Suppressor macrophage treated with lipopolysaccharide for 1 hour (primary cell): ENCODE measurements around the gene KCNQ1OT1.

Source experiments
- DNase-seq, 3 donors: peaks; one replicate each; pipeline ENCODE4 v3.0.0-alpha.2; 2020 to 2022

The KCNQ1OT1 gene

DNA sequence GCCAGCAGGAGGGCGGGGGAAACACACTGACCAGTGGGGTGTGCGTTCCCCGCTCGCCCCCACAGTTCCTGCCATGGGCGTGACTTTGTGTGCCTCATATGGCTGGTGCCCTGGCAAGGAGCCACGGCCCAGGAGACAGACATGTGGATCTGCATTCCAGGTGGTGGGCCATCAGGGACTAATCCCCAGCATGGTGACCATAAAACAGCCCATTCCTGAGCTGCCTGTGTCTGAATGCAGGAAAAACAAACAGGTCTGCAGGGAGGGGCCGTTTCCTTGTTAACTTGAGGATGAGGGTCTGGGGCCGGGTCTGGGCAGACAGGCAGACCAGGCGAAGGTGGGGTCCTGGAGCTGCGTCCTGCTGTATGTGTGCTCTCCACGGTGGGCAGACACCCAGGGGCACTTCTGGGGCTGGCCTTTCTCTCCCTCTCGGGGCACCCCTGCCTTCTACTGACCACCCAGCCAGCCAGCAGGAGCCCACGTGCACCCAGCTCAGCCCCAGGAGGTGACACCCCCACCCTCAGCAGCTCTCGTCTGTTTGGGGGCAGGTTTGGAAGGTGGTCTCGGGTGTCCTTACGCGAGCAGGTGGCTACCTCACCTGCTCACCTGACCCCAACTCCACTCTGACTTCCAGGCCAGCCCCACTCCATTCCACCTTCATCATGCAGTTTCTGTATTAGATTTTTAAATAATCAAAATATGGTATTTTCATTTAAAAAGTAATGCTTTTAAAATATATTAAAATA lies 120.3 kb downstream of the KCNQ1OT1 start:
- DNase-seq, result peak in 2 of 3 donors; percentile 4 to 13

DNA sequence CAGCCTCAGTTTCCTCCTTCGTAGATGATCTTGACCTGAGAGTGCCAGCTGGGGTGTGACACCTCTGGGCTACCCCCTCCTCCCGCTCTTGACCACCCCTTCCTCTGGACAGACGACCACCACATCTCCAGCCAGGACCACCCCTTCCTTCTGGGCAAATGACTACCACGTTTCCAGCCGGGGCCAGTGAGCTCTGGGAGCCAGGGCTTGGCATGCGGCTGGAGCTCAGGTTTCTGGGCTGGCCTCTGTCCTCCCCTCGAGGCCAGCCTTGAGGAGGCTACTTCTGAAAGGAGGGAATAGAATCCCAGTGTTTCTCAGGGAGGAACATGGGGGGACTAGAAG lies 120.9 kb downstream of the KCNQ1OT1 start:
- DNase-seq, result no peak

DNA sequence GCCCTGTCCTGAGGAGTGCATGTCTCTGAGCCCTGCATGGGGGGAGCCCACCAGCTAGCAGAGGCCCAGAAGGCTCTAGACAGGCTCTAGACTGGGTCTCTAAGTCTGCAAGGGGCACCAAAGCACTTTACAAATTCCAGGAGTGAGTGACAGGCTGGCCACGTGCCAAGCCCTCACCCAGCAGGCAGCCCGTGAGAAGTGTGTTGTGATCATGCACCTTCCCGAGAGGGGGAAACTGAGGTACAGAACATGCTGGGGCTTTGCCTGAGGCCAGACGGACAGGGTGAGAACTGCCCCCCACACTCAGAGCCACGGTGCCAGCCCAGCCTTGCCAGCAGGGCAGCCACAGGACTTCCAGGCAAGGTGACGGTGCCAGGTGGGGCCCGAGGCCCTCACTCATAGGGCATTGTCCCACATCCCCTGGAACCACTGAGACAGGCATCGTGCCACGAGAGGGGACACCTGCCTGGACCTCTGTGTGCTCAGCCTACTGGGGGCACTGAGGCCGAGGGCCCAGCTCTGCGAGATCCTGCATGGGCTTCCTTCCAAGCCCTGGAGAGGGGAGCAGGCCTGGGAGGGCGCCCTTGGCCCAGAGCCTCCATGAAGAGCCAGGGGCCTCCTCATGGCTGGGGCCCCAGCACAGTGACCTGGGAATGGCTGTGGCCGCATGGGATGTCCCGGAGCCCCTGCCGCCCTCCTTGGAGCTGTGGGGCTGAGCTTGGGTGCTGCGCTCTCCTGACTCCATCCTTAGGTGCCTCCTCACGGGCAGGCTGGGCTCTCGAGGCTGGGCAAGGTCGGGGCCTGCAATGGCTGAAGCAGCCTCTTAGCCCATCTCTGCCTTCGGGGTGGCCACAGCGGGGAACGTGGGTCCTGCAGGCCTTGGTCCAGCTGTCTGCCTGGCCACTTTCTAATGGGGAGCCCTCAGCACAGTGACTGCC lies 121.5 kb downstream of the KCNQ1OT1 start:
- no peak for DNase-seq

DNA sequence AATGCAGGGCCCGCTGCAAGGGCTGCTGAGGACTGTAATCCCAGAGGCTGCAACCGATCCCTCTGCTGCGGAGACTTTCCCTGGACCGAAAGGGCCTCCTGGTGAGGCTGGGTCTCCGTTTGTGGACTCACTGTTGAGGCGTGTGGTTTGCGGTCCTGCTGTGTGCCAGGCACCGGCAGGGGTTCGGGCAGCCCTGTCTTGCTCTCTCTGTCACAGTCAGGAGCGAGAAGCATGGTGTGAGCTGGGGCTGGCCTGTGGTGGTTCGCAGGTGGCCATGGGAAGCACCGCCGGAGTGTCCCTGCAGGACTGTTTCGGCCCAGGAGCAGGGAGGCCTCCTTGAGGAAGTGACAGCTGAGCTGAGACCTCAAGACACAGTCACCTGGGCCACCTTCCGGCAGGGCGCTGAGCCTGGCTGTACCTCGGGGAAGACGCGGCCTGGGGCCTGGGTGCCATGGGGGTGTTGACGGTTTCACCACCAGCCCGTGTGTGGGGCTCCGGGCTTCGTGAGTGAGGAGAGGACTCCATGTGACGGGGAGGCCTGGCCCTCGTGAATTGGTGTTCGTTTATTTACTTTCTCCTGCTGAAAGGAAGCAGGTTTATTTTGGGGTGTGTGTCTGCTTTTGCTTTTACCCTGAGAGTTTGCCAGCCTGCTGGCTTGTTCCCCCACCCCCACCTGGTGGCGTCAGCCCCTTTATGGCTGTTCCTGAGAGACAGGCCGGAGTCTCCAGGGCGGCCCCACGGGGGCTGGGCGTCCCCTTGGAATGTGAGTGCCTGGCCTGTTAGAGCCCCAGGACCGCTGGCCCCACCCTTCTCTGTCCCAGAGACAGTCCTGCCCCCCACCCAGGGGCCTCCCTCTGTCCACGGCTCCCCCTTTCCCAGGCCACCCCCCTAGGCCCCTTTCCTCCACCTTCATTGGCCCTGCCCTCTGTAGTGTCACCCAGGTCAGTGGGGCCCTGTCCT lies 122.5 kb downstream of the KCNQ1OT1 start:
- no peak for DNase-seq

DNA sequence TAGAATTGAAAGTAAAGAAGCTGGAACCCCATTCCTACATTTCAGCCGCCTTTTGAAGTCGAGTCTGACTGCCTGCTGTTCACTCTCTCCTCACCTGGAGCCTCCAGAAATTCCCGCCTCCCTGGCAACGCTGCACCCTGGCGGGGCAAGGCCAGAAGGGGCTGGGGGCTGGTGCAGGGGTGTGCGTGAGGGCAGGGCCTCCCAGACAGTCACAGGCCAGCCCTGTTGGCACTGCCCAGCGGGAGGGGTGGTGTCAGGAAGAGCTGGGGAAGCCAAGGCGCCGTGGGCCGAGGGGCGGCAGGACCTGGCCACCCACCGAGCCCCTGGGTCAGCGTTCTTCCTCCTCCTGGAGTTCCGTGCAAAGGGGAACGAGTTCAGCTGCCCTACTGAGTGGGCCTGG lies 123.2 kb downstream of the KCNQ1OT1 start:
- DNase-seq, result no peak

DNA sequence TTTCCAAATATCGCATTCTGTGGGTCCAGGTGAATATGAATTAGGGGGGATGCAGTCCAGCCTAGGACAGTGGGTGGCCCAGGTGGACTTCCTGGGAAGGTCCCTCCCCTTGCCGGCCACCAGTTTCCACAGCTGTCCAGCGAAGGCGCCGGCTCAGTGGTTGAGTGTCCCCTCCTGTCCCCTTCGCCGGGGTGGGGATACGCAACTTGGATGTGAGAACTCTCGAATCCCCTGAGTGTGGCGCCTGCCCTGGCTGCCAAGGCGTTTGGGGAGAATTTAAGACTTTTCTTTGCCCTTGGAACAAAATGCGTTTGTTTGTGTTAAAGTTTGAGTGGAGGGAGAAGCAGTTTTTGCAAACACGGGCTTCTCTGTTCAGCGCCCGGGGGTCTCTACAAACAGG lies 123.7 kb downstream of the KCNQ1OT1 start:
- no peak for DNase-seq

DNA sequence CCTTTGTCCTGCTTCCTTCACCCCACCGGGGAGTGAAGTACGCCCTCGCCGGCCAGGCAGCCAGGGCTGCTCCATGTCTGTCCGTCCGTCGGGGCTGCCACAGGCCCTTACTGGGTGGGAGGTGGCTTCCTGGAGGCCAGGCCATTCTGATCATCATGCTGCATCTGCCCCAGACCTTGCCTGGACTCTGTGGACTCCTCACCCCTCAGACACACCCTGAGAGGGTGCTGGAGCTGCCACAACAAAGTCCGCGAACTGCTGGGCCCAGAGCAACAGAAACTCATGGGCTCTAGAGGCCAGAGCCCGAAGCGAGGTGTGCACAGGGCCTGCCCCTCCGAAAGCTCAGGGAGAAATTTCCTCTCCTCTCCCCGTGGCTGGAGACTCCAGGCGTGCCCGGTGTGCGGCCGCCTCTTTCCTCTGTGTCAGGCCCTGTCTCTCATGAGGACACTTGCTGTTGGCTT lies 124.2 kb downstream of the KCNQ1OT1 start:
- DNase-seq, result no peak

DNA sequence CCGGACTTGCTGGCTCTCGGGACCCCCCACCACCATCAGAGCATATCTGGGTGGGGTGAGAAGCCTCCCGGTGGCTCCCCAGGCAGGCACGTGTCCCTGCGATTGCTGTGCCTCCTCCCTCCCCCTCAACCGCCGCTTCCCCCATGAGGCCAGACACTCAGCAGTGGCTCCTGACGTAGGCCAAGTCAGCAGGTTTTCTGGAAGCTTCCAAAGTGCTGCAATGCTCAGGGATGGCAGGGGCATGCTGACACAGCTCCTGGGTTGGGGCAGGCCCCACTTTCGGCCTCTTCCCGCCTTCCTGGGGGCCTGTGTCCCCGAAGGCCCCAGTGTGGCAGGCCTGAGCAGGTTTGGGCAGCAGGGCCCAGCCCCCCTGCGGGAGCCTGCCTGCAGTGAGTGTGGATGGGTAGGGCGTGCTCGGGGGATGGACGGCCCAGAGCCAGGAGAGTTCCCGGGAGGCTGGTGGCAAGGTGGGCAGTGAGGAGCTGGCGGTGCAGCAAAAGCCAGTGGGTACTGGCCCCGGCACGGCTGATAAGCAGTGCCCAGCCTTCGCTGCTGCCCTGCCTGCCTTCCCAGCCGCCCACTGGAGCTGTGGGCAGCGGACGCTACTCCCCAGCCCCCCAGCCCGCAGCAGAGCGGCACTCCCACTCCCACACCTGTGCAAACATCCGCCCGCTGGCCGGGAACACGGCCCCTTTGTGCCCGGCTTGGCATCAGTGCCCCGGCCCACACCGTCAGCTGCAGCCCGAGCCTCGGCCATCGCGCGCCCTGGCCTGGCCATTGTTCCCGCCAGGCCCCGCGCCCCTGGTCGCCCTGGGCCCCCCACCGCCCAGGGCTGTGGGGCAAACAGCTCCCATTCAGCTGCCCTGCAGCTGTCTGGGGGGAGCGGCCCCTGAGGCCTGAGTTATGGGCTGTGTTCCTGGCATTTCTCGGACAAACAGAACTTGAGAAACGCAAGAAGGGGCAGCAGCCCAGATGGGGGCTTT lies 125.0 kb downstream of the KCNQ1OT1 start:
- DNase-seq, result peak in 2 of 3 donors; percentile 10

DNA sequence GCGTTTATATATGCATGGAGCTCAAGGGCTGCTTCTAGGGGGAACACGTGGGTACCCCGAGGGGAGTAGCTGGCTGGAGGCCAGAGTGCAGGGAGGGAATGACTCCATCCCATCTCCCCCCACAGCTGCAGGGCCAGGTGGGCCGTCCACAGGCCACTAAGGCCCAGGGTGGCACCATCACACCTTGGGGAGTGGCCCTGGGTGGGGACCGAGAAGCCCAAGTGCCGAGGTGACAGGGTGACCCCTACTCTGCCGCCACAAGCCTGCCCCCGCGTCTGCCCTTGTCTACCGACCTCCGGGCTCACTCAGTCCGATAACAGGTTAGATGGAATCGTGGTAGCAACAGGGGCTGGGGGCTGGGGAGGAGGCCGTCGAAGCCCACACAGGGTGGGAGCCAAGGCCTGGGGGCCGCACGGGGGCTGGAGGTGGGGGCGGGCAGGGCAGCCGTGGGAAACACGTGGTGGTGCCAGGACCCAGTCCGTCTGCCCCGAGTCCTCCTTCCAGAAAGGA lies 125.7 kb downstream of the KCNQ1OT1 start:
- DNase-seq, result no peak

DNA sequence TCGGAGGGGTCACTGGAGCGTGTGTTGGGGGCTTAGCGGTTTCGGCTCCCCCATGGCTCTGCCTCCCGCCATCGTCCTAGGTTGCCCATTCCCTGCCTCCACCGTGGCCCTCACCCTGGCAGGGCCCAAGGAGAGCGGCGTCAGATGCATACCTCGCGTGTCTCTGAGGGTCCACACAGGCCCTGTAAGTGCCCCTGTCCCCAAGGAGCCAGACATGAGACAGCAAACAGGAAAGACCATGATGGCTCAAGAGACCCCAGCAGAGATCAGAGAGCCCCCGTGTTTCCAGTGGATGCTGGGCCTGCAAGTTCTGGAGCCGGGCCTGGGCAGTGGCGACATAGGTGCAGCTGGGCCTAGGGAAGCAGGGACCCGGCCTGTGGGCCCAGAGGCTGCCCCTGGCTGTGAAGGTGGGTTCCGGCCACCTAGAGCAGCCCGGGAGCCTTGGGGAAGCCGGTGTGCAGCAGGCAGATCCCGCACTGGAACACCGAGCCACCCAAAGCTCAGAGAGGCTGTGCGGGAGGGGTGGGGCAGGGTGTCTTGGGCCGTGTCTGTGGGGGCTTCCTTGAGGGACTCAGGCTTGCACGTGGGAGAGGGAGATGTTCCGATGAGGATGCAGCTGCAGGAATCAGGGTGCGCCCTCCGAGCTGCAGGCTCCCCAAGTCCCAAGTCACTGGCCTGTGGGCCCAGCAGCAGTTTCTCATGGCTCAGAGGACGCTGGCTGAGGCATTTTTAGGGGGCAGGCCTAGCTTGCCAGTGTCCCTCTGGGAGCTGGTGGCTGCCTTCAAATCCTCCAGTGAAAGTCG lies 126.4 kb downstream of the KCNQ1OT1 start:
- DNase-seq, result no peak

DNA sequence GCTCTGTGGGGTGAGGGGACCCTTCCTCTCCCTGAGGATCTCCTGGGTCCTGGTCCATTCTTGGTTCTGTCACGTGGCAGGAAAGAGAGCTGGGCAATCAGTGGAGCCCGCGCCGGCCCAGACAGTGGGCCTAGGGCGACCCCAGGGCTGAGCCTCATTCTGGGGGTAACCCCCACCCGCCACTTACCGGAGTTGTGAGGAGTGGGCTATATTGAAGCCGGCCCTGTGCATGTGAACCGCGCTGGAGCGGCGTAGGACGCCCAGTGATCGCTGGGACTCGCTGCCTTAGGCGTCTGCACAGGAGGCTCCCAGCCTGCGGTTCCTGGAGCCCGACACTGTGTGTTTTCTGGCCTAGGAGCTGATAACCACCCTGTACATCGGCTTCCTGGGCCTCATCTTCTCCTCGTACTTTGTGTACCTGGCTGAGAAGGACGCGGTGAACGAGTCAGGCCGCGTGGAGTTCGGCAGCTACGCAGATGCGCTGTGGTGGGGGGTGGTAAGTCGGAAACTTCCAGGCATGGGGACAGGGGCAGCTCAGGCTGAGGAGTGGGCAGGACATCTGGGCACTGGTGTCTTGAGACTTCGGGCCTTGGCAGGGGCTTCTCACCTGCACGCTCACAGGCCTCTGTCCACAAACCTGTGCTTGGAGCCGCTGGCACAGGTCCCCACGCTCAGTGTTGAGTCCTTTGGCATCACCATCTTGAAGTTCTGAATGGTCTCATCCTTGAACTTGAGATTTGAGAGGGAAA lies 127.1 kb downstream of the KCNQ1OT1 start:
- DNase-seq, result no peak

DNA sequence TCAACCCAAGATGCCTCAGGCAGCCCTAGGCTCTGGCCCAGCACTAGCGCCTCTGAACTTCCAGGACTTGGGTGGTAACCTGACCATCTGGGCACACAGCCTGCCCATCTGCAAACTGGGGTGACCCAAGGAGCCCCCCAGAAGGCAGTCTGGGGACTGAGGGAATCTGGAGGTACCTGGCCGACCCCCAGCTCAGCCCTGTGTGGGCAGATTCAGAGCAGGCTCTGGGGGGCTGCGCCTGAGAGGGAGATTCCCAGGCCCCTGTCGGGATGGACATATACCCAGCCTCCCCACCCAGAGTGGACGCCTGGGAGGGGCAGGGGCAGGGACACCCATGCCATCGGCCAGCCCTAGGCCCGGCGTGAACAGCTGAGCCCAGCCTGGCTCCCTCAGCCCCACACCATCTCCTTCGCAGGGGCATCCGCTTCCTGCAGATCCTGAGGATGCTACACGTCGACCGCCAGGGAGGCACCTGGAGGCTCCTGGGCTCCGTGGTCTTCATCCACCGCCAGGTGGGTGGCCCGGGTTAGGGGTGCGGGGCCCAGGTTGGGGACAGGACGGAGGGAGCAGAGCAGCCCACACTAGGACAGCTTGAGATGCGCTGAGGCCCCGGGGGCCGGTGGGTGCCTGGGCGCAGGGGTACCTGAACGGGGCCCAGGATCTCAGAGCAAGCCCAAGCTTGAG lies 128.1 kb downstream of the KCNQ1OT1 start:
- DNase-seq, result no peak

DNA sequence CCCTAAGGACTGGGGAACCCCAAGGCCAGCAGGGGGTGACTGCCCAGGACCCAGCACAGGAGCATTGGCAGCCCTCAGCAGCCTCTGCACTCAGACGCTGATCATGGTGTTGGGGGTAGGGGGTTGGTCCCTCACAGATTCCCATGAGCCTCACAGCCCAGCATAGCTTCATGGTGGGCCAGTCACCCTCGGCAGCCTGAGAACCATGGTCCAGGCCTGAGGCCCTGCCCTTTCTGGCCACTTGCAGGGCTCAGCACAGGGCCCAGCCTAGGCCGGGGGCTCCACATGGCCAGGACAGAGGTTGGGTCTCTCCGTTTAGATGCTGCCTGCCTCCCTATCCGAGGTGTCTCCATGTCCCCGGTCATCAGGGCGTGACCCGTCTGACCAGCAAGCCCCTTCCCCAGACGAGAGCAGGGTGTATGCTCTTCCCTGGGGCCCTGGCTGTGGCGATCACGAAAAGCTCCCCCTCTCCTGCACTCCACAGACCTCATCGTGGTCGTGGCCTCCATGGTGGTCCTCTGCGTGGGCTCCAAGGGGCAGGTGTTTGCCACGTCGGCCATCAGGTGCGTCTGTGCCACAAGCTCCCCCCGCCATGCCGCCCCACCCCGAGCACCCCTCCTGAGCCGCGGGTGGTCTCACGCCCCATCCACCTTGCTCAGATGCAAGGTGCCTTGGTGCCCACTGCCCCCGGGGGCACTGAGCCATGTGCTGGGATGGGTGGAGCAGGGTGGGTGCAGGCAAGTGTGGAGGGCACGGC lies 128.8 kb downstream of the KCNQ1OT1 start:
- DNase-seq, result no peak

DNA sequence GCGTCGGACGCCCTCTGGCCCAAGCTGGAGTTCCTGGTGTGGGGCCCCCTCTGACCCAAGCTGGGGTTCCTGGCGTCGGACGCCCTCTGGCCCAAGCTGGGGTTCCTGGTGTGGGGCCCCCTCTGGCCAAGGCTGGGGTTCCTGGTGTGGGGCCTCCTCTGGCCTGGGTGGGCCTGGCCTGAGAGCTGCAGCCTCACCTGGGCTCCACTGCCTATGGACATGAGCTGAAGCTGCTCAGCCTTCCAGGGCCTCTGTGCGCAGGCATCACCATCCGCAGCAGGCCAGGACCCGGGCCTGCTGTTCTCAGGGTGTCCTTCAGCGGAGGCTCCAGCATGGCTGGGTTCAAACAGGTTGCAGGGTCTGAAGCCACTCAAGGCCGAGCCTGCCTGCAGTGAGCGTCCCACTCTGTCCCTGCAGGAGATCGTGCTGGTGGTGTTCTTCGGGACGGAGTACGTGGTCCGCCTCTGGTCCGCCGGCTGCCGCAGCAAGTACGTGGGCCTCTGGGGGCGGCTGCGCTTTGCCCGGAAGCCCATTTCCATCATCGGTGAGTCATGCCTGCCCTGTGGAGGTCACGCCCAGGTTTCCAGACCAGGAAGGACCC lies 129.5 kb downstream of the KCNQ1OT1 start:
- no peak for DNase-seq

DNA sequence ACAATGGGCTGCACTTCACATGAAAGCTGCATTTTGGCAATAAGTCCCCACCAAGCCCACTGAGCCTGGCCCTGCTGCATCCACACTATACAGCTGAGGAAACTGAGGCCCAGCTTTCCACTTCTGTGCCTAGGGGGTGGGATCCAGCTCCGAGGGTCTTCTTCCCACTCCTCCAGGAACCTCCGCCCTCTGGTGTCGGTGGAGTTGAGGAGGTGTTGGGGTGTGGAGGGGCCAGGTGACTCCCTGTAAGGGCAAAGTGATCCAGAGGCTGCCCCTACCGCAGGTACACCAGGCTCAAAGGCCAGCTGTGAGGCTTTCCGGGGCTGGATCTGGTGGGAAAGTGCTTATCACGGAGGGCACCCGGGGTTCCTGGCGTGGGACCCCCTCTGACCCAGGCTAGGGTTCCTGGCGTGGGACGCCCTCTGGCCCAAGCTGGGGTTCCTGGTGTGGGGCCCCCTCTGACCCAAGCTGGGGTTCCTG lies 130.0 kb downstream of the KCNQ1OT1 start:
- DNase-seq, result no peak

DNA sequence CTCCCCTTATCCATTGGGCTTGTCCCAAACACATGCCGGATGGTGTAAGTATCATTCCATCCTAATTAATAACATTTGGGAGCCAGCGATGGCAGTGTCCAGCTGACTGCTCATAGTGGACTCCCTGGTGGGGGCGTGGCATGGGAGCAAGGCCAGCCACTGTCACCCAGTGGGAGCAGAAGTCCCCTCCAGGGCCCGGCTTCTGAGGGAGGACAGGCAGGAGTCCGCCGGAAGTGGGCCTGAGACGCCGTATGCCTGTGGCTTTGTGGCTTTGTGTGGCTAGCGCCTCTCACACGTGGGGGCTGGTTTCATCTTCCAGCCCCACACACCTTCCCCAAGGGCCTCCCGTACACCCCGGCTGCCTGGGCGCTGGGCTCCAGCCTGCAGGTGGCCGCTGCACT lies 130.5 kb downstream of the KCNQ1OT1 start:
- no peak for DNase-seq

DNA sequence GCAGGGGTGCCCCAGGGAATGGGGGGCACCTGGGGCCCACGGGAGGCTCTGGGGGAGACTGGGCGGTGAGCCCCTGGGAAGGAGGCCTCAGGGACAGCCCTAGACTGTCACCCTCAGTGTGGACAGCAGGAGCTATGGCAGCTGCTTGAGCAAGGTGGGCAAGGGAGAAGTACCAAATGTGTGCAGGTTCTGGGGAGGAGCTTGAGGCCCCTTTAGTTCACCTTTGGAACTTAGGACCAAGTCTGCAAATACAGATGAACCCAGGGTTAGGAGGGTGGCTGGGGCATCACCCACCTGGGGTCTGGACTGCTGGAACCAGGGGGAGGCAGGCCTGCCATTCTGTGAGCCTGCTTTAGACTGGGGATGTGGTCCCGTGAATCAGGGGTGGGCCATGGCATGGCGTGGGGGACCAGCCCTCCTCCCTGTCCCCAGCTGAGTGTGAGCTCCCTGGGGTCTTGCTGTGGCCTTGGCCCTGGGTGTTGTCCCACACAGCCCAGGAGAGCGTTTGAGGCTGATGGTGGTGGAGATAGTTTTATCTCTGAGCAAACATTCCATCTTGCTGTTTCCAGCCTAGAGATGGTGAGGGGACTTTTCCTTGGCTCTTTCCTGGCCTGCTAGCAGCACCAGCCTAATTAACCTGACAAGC lies 132.6 kb downstream of the KCNQ1OT1 start:
- no peak for DNase-seq
